K562 (cell line): ENCODE data around the gene KLK8. TPM values are rescaled to one million over a fixed set of nuclear protein-coding genes. Genes with fewer than 3 reads are reported as not detected.
"Not testable (repeated sequence)": the region's sequence is repeated elsewhere in the genome, so short reads cannot be mapped to it uniquely, and the experiment has no call there.

ENCODE experiments used
- ATAC-seq: fragments of 200-7000 bp; cut with Tn5 transposase; 3 replicates; pipeline ENCODE4 v1.9.1; 2020; ENCODE audit warnings: moderate library complexity
- BruUV-seq: library from RNA; stranded (reverse); fragments of 400-500 nt; replicated peaks from 2 replicates; lab custom pipeline; 2021; lab: Mats Ljungman, UMichigan
- CTCF ChIA-PET: fragments of 300-600 bp; formaldehyde crosslinking; extraction: SDS; loops from one replicate; lab custom pipeline; 2021; ENCODE audit warnings: low intra/inter-chr PET ratio; lab: Yijun Ruan, JAX
- POLR2A ChIA-PET: fragments of 300-600, 350-650 bp; sonication (Branson Sonifier 250); formaldehyde crosslinking; extraction: SDS; loops from one replicate; lab custom pipeline; 2021; ENCODE audit warnings: antibody characterized with exemption, inconsistent platforms; lab: Yijun Ruan, JAX
- DNase-seq, 4 experiments: peaks; one replicate each; pipeline versions ENCODE4 v3.0.0 to v3.0.0-alpha.2; 2011 to 2018; ENCODE audit warnings: low spot score in 3 of 4, mixed read lengths in 3 of 4; ENCODE audit errors: extremely low read depth in 1 of 4
- FAIRE-seq: peaks from 2 replicates; lab custom pipeline; 2011; peaks lifted over from hg19 to GRCh38; lab: Jason Lieb, UNC
- H2AFZ ChIP-seq: 2 replicates; pipeline ENCODE4 v1.6.0; 2011; ENCODE audit warnings: low read depth, low read length, control low read depth, inconsistent platforms
- H3K27ac ChIP-seq: fragments of 200-600 bp; 3 replicates; pipeline ENCODE4 v1.8.0; 2011; ENCODE audit warnings: low read depth, mild to moderate bottlenecking, control low read depth, inconsistent platforms, low read length, moderate library complexity, mixed read lengths; ENCODE audit errors: extremely low read depth
- H3K27me3 ChIP-seq, 2 experiments: fragments of 300-600 bp in 1 of 2; 2 replicates in 1 of 2; 3 replicates in 1 of 2; pipeline versions ENCODE4 v1.6.0 to v1.8.0; 2011; ENCODE audit warnings: inconsistent platforms in 2 of 2, low read length in 2 of 2, mild to moderate bottlenecking in 1 of 2, mixed read lengths in 1 of 2, moderate library complexity in 1 of 2; ENCODE audit not compliant: control insufficient read depth in 2 of 2, insufficient read depth in 2 of 2
- H3K36me3 ChIP-seq: fragments of 300-600 bp; 3 replicates; pipeline ENCODE4 v1.8.0; 2011; ENCODE audit warnings: mild to moderate bottlenecking, low read length, inconsistent platforms; ENCODE audit not compliant: control insufficient read depth, insufficient read depth
- H3K4me1 ChIP-seq, 2 experiments: fragments of 200-600 bp in 1 of 2; replicated peaks in 1 of 2; 2 replicates in 1 of 2; 3 replicates in 1 of 2; pipeline versions ENCODE4 v1.5.1 to v1.8.0; 2011; ENCODE audit warnings: inconsistent platforms in 2 of 2, low read length in 2 of 2, mild to moderate bottlenecking in 1 of 2, mixed read lengths in 1 of 2, moderate library complexity in 1 of 2; ENCODE audit not compliant: control insufficient read depth in 2 of 2, insufficient read depth in 2 of 2
- H3K4me2 ChIP-seq: 2 replicates; pipeline ENCODE4 v1.6.1; 2011; ENCODE audit warnings: low read length, control low read depth, inconsistent platforms, mixed read lengths; ENCODE audit not compliant: insufficient read depth
- H3K4me3 ChIP-seq: fragments of 200-600 bp; sonication (generic), shearing (Covaris generic); 2 replicates; pipeline ENCODE4 v1.5.1; 2016; ENCODE audit warnings: control low read depth, inconsistent platforms
- H3K79me2 ChIP-seq: fragments of 200-600 bp; 3 replicates; pipeline ENCODE4 v1.8.0; 2011; ENCODE audit warnings: low read length, inconsistent platforms; ENCODE audit not compliant: control insufficient read depth, insufficient read depth
- H3K9ac ChIP-seq, 2 experiments: 2 replicates each; pipeline versions ENCODE4 v1.6.0 to v1.6.1; 2011; ENCODE audit warnings: low read depth in 2 of 2, low read length in 2 of 2, control low read depth in 1 of 2, inconsistent platforms in 1 of 2, mild to moderate bottlenecking in 1 of 2, mixed read lengths in 1 of 2; ENCODE audit not compliant: insufficient read depth in 1 of 2
- H3K9me1 ChIP-seq: one replicate; pipeline ENCODE4 v1.6.0; 2011; ENCODE audit warnings: inconsistent platforms, mild to moderate bottlenecking, low read length, moderate library complexity; ENCODE audit not compliant: control insufficient read depth, insufficient read depth
- H3K9me3 ChIP-seq: replicated peaks from 2 replicates; pipeline ENCODE4 v1.5.1; 2011; ENCODE audit warnings: low read depth, low read length, inconsistent platforms; ENCODE audit not compliant: control insufficient read depth, insufficient read depth
- H4K20me1 ChIP-seq: replicated peaks from 2 replicates; pipeline ENCODE4 v1.6.1; 2011; ENCODE audit warnings: low read length, inconsistent platforms, mixed read lengths; ENCODE audit not compliant: control insufficient read depth, insufficient read depth
- FIP1L1 ChIP-seq: fragments of 200-400 bp; formaldehyde crosslinking; IDR thresholded peaks from 2 replicates; pipeline ENCODE4 v1.6.1; 2018; ENCODE audit warnings: mild to moderate bottlenecking, low read depth, low read length; ENCODE audit not compliant: poor library complexity, severe bottlenecking
- GTF2E2 ChIP-seq: fragments of 200-800 bp; sonication (Bioruptor generic); IDR thresholded peaks from 2 replicates; pipeline ENCODE4 v1.6.1; 2016; ENCODE audit warnings: missing genetic modification characterization, missing compliant biosample characterization
- NONO ChIP-seq, 2 experiments: fragments of 200-400 bp in 1 of 2; fragments of 450-650 bp in 1 of 2; formaldehyde crosslinking in 1 of 2; IDR thresholded peaks; 2 replicates each; pipeline ENCODE4 v1.6.1; 2017; ENCODE audit warnings: low read depth in 2 of 2, mild to moderate bottlenecking in 2 of 2, moderate library complexity in 2 of 2, low read length in 1 of 2
- NR1H2 ChIP-seq: sonication (generic); formaldehyde crosslinking; IDR thresholded peaks from 2 replicates; pipeline ENCODE4 v1.4.0; 2020; ENCODE audit warnings: mild to moderate bottlenecking, missing genetic modification reagents
- PHF20 ChIP-seq: fragments of 450-650 bp; IDR thresholded peaks from 2 replicates; pipeline ENCODE4 v1.6.1; 2018; ENCODE audit not compliant: partially characterized antibody
- RBM15 ChIP-seq: fragments of 200-400 bp; formaldehyde crosslinking; IDR thresholded peaks from 2 replicates; pipeline ENCODE4 v1.6.1; 2018; ENCODE audit warnings: mild to moderate bottlenecking, low read length, moderate library complexity; ENCODE audit not compliant: insufficient read depth
- THRAP3 ChIP-seq: fragments of 450-650 bp; IDR thresholded peaks from 2 replicates; pipeline ENCODE4 v1.6.1; 2016; ENCODE audit warnings: mild to moderate bottlenecking, inconsistent platforms, borderline replicate concordance
- ZBTB17 ChIP-seq: fragments of 450-650 bp; formaldehyde crosslinking; IDR thresholded peaks from 2 replicates; pipeline ENCODE4 v1.4.0; 2020; ENCODE audit warnings: mild to moderate bottlenecking
- ZNF263 ChIP-seq: sonication (generic); formaldehyde crosslinking; IDR thresholded peaks from 2 replicates; pipeline ENCODE4 v1.8.0; 2022; ENCODE audit warnings: mild to moderate bottlenecking, missing genetic modification reagents, borderline replicate concordance
- ZNF280A ChIP-seq: fragments of 450-650 bp; IDR thresholded peaks from 2 replicates; pipeline ENCODE4 v1.6.1; 2018; ENCODE audit warnings: mild to moderate bottlenecking, low read depth; ENCODE audit not compliant: partially characterized antibody
- WGBS: fragments of 100-300 bp; shearing (Covaris generic); methylation state at CpG from one replicate; pipeline ENCODE4 v1.1.6; 2016; ENCODE audit warnings: low coverage, mixed read lengths; ENCODE audit not compliant: insufficient coverage; ENCODE audit errors: missing lambda C conversion rate; 5-methylcytosine and 5-hydroxymethylcytosine counted together
- in situ Hi-C: fragments of 300-500 bp; cut with MboI; formaldehyde crosslinking; loops from 4 replicates; pipeline ENCODE4 v1.15.0; 2018; ENCODE audit warnings: inconsistent platforms, mixed read lengths
- intact Hi-C: fragments of 100-400 bp; cut with micrococcal nuclease; formaldehyde crosslinking; loops from 2 replicates; pipeline ENCODE4 v1.14.2; 2022
- polyA plus RNA-seq, 8 experiments: library from polyadenylated mRNA; depleted of rRNA in 4 of 8; stranded (reverse) in 5 of 8; unstranded in 3 of 8; fragments of >200 nt; fragmentation: Nextera tagmentation in 2 of 8; fragmentation: Illumina TruSeq in 1 of 8; extraction: Ambion mirVana in 2 of 8; extraction: Trizol in 1 of 8; gene quantifications; 2 replicates each; pipeline versions ENCODE4 v1.2.1 to v1.2.3, GENCODE V29; 2011 to 2014; ENCODE audit warnings: inconsistent platforms in 1 of 8, missing spikeins in 1 of 8
- total RNA-seq, 7 experiments: library from RNA; depleted of rRNA in 6 of 7; stranded (reverse); fragments of >200 nt in 6 of 7; fragmentation: Illumina TruSeq in 2 of 7; extraction: Trizol in 2 of 7; gene quantifications; 2 replicates each; pipeline versions ENCODE4 v1.2.1 to v1.2.3, GENCODE V29; 2011 to 2021; ENCODE audit warnings: low replicate concordance in 1 of 7

The KLK8 gene
- total and polyA plus RNA-seq, 9 of the 15 experiments (the other 6 are each of a cell fraction or from before 2014, with no cell fraction given), result 0.37 to 1.7 (median 0.76) TPM

GRCh38 chr19:50992666-50993035 is 8.8 kb downstream of the KLK8 start (continued):
- no peak for TF ChIP-seq THRAP3

- H3K36me3 ChIP-seq, H3K9me1 ChIP-seq, POLR2A ChIA-PET, DNase-seq, H3K27ac ChIP-seq, BruUV-seq, H3K9ac ChIP-seq, intact Hi-C loops, H3K4me3 ChIP-seq, H3K79me2 ChIP-seq, H3K9me3 ChIP-seq, FAIRE-seq, ATAC-seq, H3K4me1 ChIP-seq, H2AFZ ChIP-seq, CTCF ChIA-PET, H3K4me2 ChIP-seq, in situ Hi-C loops, H4K20me1 ChIP-seq: not testable (repeated sequence)
- WGBS, result 2% methylated on average over 13 of the region's 14 CpGs
- H3K27me3 ChIP-seq, result peaks cover 9 to 27% of the 10 kb centered on the region in 2 experiments; a peak in 3 of 5 replicates
Observed at GRCh38 chr19:50984416-50984815, 17.0 kb downstream of the KLK8 start.

- H3K9me1 ChIP-seq, result no peaks in the 10 kb centered on the region
- ChIA-PET CTCF (no interaction called here), POLR2A (no interaction called here)
- peaks cover 0 to 3% of the 10 kb centered on the region in 2 experiments; a peak in 1 of 5 replicates for H3K4me1 ChIP-seq
- in situ Hi-C loops (no loop called here), intact Hi-C loops (no loop called here)
- no peaks in the 10 kb centered on the region for H3K79me2 ChIP-seq
- H3K27ac ChIP-seq, result no peak within 1 kb of the TSS
- H3K9me3 ChIP-seq, result no peaks in the 10 kb centered on the region
- H3K4me2 ChIP-seq, result no peak within 1 kb of the TSS
- peaks cover 9 to 27% of the 10 kb centered on the region in 2 experiments; a peak in 3 of 5 replicates for H3K27me3 ChIP-seq
- DNase-seq, result no peak
- 3% methylated on average over 22 of the region's 28 CpGs for WGBS
- FAIRE-seq, result no peak
- no peak within 1 kb of the TSS for H3K4me3 ChIP-seq
- H3K9ac ChIP-seq, result no peak within 1 kb of the TSS; a peak in 1 of 4 replicates
- H4K20me1 ChIP-seq, result no peaks in the 10 kb centered on the region
- BruUV-seq, result no TSS peak
- H3K36me3 ChIP-seq, result no peaks in the 10 kb centered on the region
- ATAC-seq, result no peak
- no peak within 1 kb of the TSS for H2AFZ ChIP-seq
- TF ChIP-seq FIP1L1, result no peak
- TF ChIP-seq ZNF280A, result no peak
- TF ChIP-seq RBM15, result no peak
- TF ChIP-seq ZNF263 (CRISPR knock-in tag), result no peak
- TF ChIP-seq NR1H2 (CRISPR knock-in tag), result no peak
- TF ChIP-seq ZBTB17 (CRISPR knock-in tag), result no peak
- no peak for TF ChIP-seq PHF20
- no peak for TF ChIP-seq NONO (IDR thresholded peaks at IDR 0.05; ENCODE audit: low read depth in 2 of 2, low read length in 1 of 2)
- no peak for TF ChIP-seq GTF2E2 (tag)
Observed at GRCh38 chr19:50983625-50984292, 17.6 kb downstream of the KLK8 start, which contains the start of gene KLK7. TSS of gene KLK7 (minus strand) at chr19:50983917. CDS start at chr19:50982399, 1,518 bp downstream.
